Activated T-cell treated with anti-CD3 and anti-CD28 coated beads, Interleukin-2, amount 50 U/mL, for 4 hours (primary cell): ENCODE measurements around the gene OCA2. TPM values are rescaled to one million over a fixed set of nuclear protein-coding genes. Genes with fewer than 3 reads are reported as not detected.
A peak's percentile ranks its signal among the peaks of the same experiment; 100 is the strongest.

Source experiments
- ATAC-seq, 2 donors: fragments of 200-7000 bp; cut with Tn5 transposase; one replicate each; pipeline ENCODE4 v1.10.0; 2021
- DNase-seq: peaks from one replicate; pipeline ENCODE4 v3.0.0-alpha.2; 2020
- H3K27me3 Mint-ChIP-seq: one replicate; pipeline ENCODE4 v1.8.0; 2021; ENCODE audit warnings: low read depth, mixed read lengths
- H3K36me3 Mint-ChIP-seq: one replicate; pipeline ENCODE4 v1.8.0; 2022; ENCODE audit warnings: mixed read lengths; ENCODE audit not compliant: insufficient read depth
- H3K4me1 Mint-ChIP-seq: one replicate; pipeline ENCODE4 v1.8.0; 2021; ENCODE audit warnings: low read depth, mixed read lengths
- H3K4me3 Mint-ChIP-seq: one replicate; pipeline ENCODE4 v1.8.0; 2021; ENCODE audit warnings: mild to moderate bottlenecking, moderate library complexity, mixed read lengths
- H3K9me3 Mint-ChIP-seq: one replicate; pipeline ENCODE4 v1.8.0; 2021; ENCODE audit warnings: mixed read lengths
- total RNA-seq, 3 donors: library from RNA; stranded (reverse); gene quantifications; one replicate each; pipeline ENCODE4 v1.2.1, GENCODE V29; 2021

Gene OCA2
- total RNA-seq, 3 donors from 2014 or later, result not detected

DNA sequence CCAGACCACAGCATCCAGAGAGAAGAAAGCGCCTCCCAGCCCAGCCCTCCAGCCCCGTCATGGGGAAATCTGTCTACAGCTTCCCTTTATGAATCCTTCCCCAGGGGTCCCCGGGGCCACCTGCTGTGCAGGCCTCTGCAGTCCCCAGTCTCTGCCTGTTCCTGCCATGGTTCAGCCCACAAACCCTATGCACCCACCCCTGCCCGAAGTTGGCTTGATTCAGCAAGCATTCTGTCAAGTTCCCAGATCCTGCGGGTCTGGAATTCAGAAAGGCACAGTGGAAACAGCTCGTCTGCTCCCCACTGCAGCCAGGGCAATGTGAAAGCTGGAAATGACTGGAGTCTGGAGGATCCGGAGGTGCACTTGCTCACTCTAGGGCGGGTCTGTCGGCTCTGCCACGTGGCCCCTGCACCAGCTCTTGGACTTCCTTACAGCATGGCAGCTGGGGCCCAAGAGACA lies 2.9 kb upstream of the OCA2 start:
- Mint-ChIP-seq H3K4me1 (peaks cover 27% of the 10 kb centered on the region), H3K36me3 (no peaks in the 10 kb centered on the region), H3K27me3 (peaks cover 64% of the 10 kb centered on the region), H3K4me3 (no peak overlapping the region), H3K9me3 (no peaks in the 10 kb centered on the region)
- ATAC-seq (no peak), DNase-seq (no peak)

GRCh38 chr15:28101201-28101600 lies 2.1 kb upstream of the OCA2 start:
- H3K36me3 Mint-ChIP-seq, result no peaks in the 10 kb centered on the region
- peaks cover 30% of the 10 kb centered on the region for H3K4me1 Mint-ChIP-seq
- no peaks in the 10 kb centered on the region for H3K9me3 Mint-ChIP-seq
- DNase-seq, result no peak
- H3K27me3 Mint-ChIP-seq, result peaks cover 68% of the 10 kb centered on the region
- no peak overlapping the region for H3K4me3 Mint-ChIP-seq
- ATAC-seq, result no peak

GRCh38 chr15:28100516-28101195 lies 1.5 kb upstream of the OCA2 start:
- no peaks in the 10 kb centered on the region for H3K36me3 Mint-ChIP-seq
- H3K27me3 Mint-ChIP-seq, result peaks cover 69% of the 10 kb centered on the region
- DNase-seq (no peak), ATAC-seq (no peak)
- no peaks in the 10 kb centered on the region for H3K9me3 Mint-ChIP-seq
- no peak overlapping the region for H3K4me3 Mint-ChIP-seq
- H3K4me1 Mint-ChIP-seq, result peaks cover 32% of the 10 kb centered on the region

GRCh38 chr15:28099555-28100140 lies 533 bp upstream of the OCA2 start:
- DNase-seq (no peak), ATAC-seq (no peak)
- Mint-ChIP-seq H3K4me3 (no peak overlapping the region), H3K9me3 (no peaks in the 10 kb centered on the region), H3K4me1 (peaks cover 34% of the 10 kb centered on the region), H3K36me3 (no peaks in the 10 kb centered on the region), H3K27me3 (peaks cover 68% of the 10 kb centered on the region)

GRCh38 chr15:28098360-28098765 lies 752 bp downstream of the OCA2 start:
- no peak overlapping the region for H3K4me3 Mint-ChIP-seq
- no peak for DNase-seq
- no peaks in the 10 kb centered on the region for H3K36me3 Mint-ChIP-seq
- H3K27me3 Mint-ChIP-seq, result peaks cover 70% of the 10 kb centered on the region
- H3K4me1 Mint-ChIP-seq, result peaks cover 42% of the 10 kb centered on the region
- no peak for ATAC-seq
- no peaks in the 10 kb centered on the region for H3K9me3 Mint-ChIP-seq

DNA sequence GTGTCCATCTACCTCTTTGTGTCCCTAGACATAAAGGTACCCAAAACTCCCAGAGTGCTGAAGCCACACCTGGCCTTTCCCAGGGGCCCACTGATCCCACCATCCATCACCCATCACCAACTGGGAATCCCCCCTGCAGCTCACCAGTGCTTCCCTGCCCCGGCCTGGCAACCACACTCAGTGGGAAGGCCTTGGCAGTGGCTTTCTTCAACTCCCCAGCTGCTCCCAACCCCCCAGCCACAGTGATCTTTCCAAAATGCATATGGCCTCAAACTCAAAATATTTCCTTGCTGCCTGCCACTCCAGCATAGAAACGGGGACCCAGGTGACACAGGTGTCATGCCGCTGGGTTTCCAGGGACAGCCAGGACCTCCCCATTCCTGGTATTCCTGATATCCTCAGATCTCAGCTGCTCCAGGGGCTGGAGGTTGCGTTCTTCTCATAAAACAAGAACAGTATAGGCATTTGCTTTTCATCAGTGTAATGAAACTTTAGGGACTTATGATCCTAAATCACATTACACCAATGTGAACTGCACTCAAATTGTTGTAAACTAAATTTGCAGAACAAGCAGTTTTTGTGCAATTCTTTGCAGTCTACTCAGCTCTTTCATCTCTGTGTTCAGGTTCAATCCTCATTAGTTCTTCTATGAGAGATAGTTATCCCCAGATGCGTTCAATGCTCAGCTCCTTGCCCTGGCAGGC lies 1.3 kb downstream of the OCA2 start:
- no peak for DNase-seq
- Mint-ChIP-seq H3K4me1 (peaks cover 42% of the 10 kb centered on the region), H3K4me3 (peak overlapping the region; percentile 67), H3K36me3 (no peaks in the 10 kb centered on the region), H3K27me3 (peaks cover 70% of the 10 kb centered on the region), H3K9me3 (no peaks in the 10 kb centered on the region)
- no peak for ATAC-seq

GRCh38 chr15:28096670-28097431 lies 2.3 kb downstream of the OCA2 start:
- Mint-ChIP-seq H3K27me3 (peaks cover 76% of the 10 kb centered on the region), H3K4me3 (peak overlapping the region; percentile 83), H3K4me1 (peaks cover 42% of the 10 kb centered on the region), H3K9me3 (no peaks in the 10 kb centered on the region), H3K36me3 (no peaks in the 10 kb centered on the region)
- ATAC-seq, result peak in 1 of 2 donors; percentile 2
- no peak for DNase-seq

DNA sequence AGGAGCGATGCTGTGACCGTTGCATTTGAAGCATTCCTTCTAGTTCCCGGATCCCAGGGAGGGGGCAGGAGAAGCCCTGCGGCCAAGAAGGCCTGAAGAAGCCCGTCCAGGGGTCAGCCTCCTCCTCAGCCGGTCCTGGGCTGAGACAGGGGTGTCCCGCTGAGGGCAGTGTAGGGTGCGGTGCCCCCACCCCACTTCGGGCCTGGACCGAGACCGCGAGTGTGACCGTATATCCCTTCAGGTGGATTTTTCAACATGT lies 2.8 kb downstream of the OCA2 start:
- no peak for DNase-seq
- peaks cover 3% of the 10 kb centered on the region for H3K9me3 Mint-ChIP-seq
- no peaks in the 10 kb centered on the region for H3K36me3 Mint-ChIP-seq
- peaks cover 42% of the 10 kb centered on the region for H3K4me1 Mint-ChIP-seq
- peaks cover 76% of the 10 kb centered on the region for H3K27me3 Mint-ChIP-seq
- H3K4me3 Mint-ChIP-seq, result peak overlapping the region; percentile 83
- ATAC-seq, result peak in 1 of 2 donors; percentile 0

- Mint-ChIP-seq H3K9me3 (peaks cover 16% of the 10 kb centered on the region), H3K36me3 (no peaks in the 10 kb centered on the region), H3K27me3 (peaks cover 77% of the 10 kb centered on the region), H3K4me1 (peaks cover 42% of the 10 kb centered on the region), H3K4me3 (peak overlapping the region; percentile 83)
- DNase-seq (no peak), ATAC-seq (peak; percentile 35 to 39)
Measured at GRCh38 chr15:28094732-28095521, 4.2 kb downstream of the OCA2 start.

GRCh38 chr15:28093752-28094535 lies 5.2 kb downstream of the OCA2 start:
- DNase-seq (no peak), ATAC-seq (no peak)
- peaks cover 78% of the 10 kb centered on the region for H3K27me3 Mint-ChIP-seq
- H3K4me1 Mint-ChIP-seq, result peaks cover 36% of the 10 kb centered on the region
- H3K4me3 Mint-ChIP-seq, result peak overlapping the region; percentile 16
- H3K9me3 Mint-ChIP-seq, result peaks cover 21% of the 10 kb centered on the region
- H3K36me3 Mint-ChIP-seq, result no peaks in the 10 kb centered on the region

- Mint-ChIP-seq H3K4me3 (no peak overlapping the region), H3K9me3 (peaks cover 28% of the 10 kb centered on the region), H3K36me3 (peaks cover 2% of the 10 kb centered on the region), H3K4me1 (peaks cover 24% of the 10 kb centered on the region), H3K27me3 (peaks cover 79% of the 10 kb centered on the region)
- no peak for ATAC-seq
- DNase-seq, result no peak
Measured at GRCh38 chr15:28091313-28091712, 7.8 kb downstream of the OCA2 start.

GRCh38 chr15:28086175-28086703 lies 12.9 kb downstream of the OCA2 start:
- DNase-seq, result peak; percentile 45
- H3K4me1 Mint-ChIP-seq, result peaks cover 7% of the 10 kb centered on the region
- peaks cover 23% of the 10 kb centered on the region for H3K9me3 Mint-ChIP-seq
- H3K4me3 Mint-ChIP-seq, result no peak overlapping the region
- peak; percentile 99 to 100 for ATAC-seq
- H3K36me3 Mint-ChIP-seq, result peaks cover 2% of the 10 kb centered on the region
- H3K27me3 Mint-ChIP-seq, result peaks cover 56% of the 10 kb centered on the region
